HG02870 (cell line): Measurements from ENCODE around the gene DNAJC5.

ENCODE experiments used
- ATAC-seq: cut with Tn5 transposase; IDR thresholded peaks from one replicate; pipeline ENCODE4 v1.9.1; 2021; ENCODE audit warnings: mild to moderate bottlenecking, moderate library complexity; ENCODE audit not compliant: unreplicated experiment

The DNAJC5 gene

DNA sequence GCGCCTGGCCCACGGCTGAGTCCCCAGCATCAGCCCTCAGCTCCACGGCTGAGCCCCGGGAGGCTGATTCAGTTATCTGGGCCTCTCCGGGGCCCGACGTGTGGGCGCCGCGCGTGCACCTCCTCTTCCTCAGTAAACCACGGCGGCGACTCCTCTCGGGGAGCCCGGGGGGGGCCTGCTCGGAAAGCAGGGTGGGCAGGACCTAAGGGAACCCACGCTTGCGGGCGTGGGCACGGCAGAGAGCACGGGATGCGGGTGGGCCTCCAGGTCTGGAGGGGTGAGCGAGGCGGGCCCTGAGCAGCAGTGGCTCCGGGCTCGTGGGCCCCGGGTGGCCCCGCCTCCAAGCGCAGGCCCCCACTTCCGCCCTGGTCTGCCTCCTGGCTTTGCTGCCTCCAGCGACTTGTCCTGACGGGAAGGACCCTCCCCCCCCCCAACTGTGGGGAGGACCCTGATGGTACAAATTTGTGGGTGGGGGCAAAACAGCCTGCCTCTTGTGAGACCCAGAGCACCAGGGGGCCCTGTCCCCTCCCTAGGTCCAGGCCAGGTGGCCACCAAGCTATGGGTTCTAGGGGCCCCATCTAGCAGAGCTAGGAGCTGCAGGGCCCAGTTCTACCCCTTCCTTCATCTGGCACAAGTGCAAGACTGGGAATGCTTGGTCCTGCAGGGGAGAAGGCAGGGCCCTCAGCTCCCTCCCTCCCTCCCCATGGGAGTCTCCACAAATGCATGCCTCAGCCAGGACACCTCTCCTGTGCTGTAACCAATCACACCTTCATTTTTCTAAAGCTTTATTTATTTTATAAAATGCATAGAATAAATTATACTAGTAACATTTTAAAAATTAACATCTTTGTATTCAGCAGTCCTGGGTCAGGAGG is 44.4 kb downstream of the DNAJC5 start:
- no peak for ATAC-seq

DNA sequence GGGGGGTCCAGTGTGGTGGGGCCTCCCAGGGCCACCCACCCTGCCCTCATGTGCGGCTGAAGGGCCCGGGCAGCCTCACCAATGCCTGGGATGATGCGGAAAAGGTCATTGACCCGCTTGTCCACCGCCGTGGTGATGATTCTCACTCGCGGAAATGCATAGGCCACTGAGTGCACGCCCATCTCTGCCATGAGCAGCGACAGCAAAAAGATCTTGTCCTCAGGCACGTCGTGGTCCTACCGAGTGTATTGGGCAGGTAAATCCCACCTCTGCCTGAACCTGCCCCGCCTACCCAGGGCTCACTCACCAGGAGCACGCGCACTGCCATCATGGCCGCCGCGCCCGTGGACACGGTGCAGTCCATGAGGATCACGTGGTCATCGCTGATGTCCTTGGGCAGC is 45.1 kb downstream of the DNAJC5 start:
- ATAC-seq: no peak

DNA sequence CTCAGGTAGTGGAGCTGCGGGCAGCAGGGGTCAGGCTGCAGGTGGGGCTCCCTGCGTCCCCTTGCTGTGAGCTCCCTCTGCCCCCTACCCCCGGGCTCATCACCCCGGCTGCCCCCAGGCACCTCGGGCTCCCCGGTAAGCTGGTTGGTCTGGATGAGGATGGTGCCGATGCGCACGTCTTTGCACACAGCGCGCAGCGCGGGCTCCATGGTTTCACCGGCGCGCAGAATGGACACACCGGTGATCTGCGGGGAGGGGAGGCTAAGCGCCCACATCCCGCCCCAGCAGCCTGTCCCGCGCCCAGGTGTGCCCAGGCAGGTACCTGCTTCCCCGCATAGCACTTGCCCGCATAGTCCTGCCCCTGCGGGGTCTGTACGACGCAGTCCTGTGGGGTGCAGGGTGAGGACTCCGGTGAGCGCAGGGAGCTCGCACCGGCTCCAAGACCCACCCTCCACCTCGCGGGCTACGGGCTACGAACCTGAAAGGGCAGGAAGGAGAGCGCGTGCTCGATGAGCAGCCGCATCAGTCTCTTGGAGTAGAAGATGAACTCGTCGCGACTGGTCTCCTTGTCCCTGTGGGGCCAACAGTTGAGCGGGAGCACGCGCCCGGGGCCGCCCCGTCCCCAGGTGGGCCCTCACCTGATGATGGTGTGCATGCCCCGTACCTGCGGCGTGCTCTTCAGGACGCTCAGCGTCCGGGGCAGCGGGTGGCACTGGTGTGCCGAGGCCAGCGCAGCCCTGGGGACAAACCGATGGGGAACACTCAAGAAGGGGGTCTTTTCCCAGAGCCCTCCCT is 45.7 kb downstream of the DNAJC5 start:
- ATAC-seq: no peak

- ATAC-seq: no peak
These were observed 46.6 kb downstream of the DNAJC5 start for GRCh38 chr20:63941282-63942081.

DNA sequence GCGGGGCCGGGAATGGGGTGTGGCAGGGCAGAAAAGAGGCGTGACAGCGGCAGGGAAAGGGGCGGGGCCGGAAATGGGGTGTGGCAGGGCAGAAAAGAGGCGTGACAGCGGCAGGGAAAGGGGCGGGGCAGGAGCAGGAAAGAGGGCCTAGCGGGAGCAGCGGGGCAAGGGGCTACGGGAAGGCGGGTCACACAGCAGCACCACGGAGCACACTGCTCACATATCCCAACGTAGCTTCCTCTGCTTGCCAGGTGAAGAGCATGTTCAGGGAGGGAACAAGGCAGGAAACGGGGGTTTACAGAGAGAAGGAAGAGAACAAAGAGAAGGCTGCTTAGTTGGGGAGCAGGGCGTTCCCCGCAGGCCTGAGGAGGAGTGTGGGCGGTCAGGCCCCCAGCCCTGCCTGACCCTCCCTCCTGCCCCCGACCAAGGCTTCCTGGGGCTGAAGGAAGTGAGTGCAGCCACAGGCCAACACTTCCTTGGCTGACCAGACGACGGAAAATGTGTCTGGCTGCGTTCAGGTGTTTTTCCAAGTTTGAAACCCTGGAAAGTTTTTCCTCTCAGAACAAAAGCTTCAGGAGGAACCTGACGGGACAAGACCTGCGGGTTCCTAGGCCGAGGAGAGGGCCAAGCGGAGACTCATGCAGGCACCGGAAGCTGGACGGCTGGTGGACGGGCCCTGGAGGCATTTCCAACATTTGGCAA is 47.5 kb downstream of the DNAJC5 start:
- no peak for ATAC-seq

- no peak for ATAC-seq
These were observed 48.3 kb downstream of the DNAJC5 start for GRCh38 chr20:63942969-63943807.

DNA sequence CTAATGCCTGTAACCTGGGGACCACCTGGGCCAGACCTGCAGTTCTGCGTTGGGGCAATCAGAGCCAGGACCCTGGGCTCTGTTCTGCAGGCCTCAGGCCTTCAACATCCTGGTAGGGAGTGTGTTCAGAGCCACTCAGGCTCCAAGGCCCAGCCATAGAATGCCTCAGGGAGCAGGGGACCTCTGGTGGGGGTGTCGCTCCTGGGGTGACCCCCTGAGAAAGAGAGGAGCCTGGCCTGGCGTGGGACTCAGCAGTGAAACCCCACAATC is 48.8 kb downstream of the DNAJC5 start:
- ATAC-seq: no peak

- no peak for ATAC-seq
These were observed 49.4 kb downstream of the DNAJC5 start for GRCh38 chr20:63944078-63944941.

DNA sequence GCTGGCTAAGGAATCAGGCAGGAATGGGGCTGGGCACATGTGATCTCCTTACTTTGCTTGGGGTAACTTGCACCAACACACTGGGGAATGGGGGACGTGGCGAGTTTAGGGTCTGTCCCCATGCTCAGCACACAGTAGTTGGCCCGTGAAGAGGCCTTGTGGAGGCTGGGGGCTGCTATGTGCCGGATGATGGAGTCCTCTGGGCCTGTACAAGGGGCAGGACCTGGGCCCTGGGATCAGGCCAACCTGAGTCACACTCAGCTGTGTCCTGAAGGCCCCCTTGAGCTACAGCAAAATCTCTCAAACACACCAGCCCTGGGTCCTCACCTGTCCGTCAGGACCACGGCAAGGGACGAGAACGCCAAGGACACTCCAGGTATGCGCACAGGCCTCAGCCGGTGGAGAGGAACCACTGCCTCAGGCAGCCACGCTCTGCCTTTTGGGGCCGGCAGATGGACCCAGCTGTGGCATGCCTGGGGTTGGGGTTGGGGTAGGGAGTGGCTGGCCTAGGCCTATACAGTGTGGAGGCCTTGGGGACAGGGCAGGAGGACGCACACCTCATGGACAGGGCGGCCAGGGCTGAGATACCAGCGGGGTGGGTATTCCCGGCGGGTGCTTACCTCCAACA is 50.2 kb downstream of the DNAJC5 start:
- ATAC-seq: no peak

- ATAC-seq: no peak
These were observed 51.3 kb downstream of the DNAJC5 start for GRCh38 chr20:63945921-63946920.

DNA sequence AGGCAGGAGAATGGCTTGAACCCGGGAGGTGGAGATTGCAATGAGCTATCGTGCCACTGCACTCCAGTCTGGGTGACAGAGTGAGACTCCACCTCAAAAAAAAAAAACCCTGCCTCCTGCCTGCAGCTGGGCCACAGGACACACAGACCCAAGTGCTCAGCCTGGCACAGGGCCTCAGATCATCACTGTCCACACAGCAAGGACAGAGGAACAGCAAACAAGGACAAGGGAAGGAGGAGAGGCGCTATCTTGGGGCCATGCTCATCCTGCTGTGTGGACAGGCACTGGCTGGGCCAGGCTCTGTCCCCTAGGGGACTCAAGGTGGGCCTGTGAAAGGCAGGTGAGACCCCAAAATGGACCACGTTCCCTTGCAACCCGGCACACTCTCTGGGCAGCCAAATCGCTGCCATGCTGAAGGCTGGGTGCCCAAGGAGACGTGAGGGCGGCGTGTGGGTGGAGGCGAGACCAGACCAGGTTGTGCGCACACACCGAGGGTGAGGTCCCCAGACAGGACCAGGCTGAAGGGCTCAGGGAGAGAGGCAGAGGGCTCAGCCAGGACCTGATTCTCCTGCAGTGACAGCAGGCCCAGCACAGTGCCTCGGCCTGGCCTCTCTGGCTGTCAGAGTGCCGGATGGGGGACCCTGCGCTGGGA is 52.2 kb downstream of the DNAJC5 start:
- ATAC-seq: no peak

GRCh38 chr20:63947638-63948456 is 52.9 kb downstream of the DNAJC5 start:
- ATAC-seq: no peak

GRCh38 chr20:63950701-63951397 is 55.9 kb downstream of the DNAJC5 start:
- no peak for ATAC-seq

DNA sequence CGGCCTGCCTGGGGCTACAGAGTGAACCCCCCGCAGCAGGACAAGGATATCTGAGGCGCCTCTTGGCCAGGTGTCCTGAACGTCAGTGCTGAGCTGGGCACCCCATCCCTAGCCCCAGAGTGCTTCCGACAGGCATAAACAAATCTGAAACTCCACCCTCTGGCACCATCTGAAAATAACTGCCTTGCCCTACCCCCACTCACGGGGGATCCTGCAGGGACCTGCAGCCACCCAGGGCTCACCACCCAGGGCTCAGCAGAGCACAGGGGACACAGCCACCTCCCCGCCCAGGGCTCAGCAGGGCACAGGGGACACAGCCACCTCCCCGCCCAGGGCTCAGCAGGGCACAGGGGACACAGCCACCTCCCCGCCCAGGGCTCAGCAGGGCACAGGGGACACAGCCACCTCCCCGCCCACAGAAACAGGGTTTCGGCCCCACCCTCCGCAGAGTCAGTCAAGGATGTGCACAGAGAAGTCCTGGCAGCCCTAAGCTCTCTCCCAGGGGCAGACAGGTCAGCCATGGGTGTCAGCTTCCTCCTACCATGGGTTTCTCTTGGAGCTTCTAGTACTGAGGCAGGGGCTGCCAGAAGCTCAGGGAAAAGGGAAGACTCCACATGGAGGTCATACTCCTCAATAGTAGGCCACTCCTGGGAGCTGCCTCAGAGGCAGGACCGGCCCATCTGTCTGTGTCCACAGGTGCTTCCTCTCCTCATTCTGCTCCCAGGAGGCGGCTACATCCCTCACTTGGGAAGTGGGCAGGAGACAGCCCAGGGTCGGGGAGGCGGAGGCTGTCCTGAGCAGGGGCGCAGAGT is 56.7 kb downstream of the DNAJC5 start:
- no peak for ATAC-seq

GRCh38 chr20:63952210-63952535 is 57.2 kb downstream of the DNAJC5 start:
- ATAC-seq: no peak
